Lower leg skin (tissue), 3 donors: ENCODE measurements around the gene TMEM132D.

Experiments
- POLR2A ChIP-seq, 2 donors: fragments of 450-650 bp; IDR thresholded peaks; one replicate each; pipeline ENCODE4 v1.6.1; 2016 to 2017; ENCODE audit warnings: antibody characterized with exemption in 2 of 2, mild to moderate bottlenecking in 1 of 2, moderate library complexity in 1 of 2
- TF ChIP-seq, protein P1 (sequence below), 3 donors: fragments of 450-650 bp; IDR thresholded peaks; one replicate each; pipeline ENCODE4 v1.5.1; 2016; ENCODE audit warnings: antibody characterized with exemption in 3 of 3, mild to moderate bottlenecking in 3 of 3, moderate library complexity in 2 of 3

DNA sequence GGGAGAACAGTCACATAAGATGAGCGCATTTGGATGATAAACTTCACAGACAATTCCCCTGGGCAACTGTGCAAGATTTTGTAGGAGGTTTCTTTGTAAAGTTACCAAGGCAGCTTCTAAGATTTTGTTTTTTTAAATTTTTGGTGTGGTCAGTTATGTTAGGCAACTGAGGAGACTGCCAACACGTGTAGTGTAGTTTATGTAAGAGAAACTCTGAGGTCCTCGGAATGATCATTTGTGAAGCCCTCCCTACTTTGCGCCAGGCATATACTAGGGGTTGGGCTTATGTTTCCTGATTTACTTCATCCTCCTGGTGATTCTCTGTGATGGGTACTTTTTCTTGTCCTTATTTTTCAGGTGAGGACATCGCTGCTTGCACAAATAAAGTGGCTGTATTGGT lies 433.6 kb downstream of the TMEM132D start:
- no peak for TF ChIP-seq POLR2A (IDR thresholded peaks at IDR 0.05)
- TF ChIP-seq, protein P1, sequence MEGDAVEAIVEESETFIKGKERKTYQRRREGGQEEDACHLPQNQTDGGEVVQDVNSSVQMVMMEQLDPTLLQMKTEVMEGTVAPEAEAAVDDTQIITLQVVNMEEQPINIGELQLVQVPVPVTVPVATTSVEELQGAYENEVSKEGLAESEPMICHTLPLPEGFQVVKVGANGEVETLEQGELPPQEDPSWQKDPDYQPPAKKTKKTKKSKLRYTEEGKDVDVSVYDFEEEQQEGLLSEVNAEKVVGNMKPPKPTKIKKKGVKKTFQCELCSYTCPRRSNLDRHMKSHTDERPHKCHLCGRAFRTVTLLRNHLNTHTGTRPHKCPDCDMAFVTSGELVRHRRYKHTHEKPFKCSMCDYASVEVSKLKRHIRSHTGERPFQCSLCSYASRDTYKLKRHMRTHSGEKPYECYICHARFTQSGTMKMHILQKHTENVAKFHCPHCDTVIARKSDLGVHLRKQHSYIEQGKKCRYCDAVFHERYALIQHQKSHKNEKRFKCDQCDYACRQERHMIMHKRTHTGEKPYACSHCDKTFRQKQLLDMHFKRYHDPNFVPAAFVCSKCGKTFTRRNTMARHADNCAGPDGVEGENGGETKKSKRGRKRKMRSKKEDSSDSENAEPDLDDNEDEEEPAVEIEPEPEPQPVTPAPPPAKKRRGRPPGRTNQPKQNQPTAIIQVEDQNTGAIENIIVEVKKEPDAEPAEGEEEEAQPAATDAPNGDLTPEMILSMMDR (IDR thresholded peaks at IDR 0.05): no peak
